Gastroesophageal sphincter (tissue), 3 donors: ENCODE measurements around the gene MYO18B.

Experiments used
- CTCF ChIP-seq, 4 experiments: fragments of 200-600 bp in 2 of 4; fragments of 450-650 bp in 2 of 4; sonication (generic) in 1 of 4; IDR thresholded peaks; one replicate each; pipeline ENCODE4 v1.5.1; 2017 to 2019; ENCODE audit warnings: antibody characterized with exemption in 4 of 4, mild to moderate bottlenecking in 2 of 4, moderate library complexity in 2 of 4
- EP300 ChIP-seq: sonication (generic); formaldehyde crosslinking; IDR thresholded peaks from one replicate; pipeline ENCODE4 v1.6.1; 2017; ENCODE audit warnings: antibody characterized with exemption, mild to moderate bottlenecking
- POLR2A ChIP-seq, 2 donors: fragments of 450-650 bp; IDR thresholded peaks; one replicate each; pipeline ENCODE4 v1.6.1; 2017; ENCODE audit warnings: antibody characterized with exemption in 2 of 2, mild to moderate bottlenecking in 2 of 2, moderate library complexity in 1 of 2
- POLR2AphosphoS5 ChIP-seq: sonication (generic); formaldehyde crosslinking; IDR thresholded peaks from one replicate; pipeline ENCODE4 v1.6.1; 2017; ENCODE audit warnings: antibody characterized with exemption

- TF ChIP-seq EP300 = no peak
- no peak for TF ChIP-seq CTCF (IDR thresholded peaks at IDR 0.05)
- TF ChIP-seq POLR2AphosphoS5 = no peak
- no peak for TF ChIP-seq POLR2A (IDR thresholded peaks at IDR 0.05)
Measured at GRCh38 chr22:25933158-25933788, 191.3 kb downstream of the MYO18B start.
